Liver (tissue), 9 donors: ENCODE results near the gene NIPBL. TPM values are rescaled to one million over a fixed set of nuclear protein-coding genes. Genes with fewer than 3 reads are reported as not detected.

Source experiments
- DNase-seq: peaks from one replicate; pipeline ENCODE4 v3.0.0-alpha.2; 2017; ENCODE audit warnings: low spot score
- H3K27ac ChIP-seq, 2 donors: one replicate each; pipeline ENCODE4 v1.7.0; 2013; ENCODE audit warnings: inconsistent platforms in 2 of 2, low read length in 2 of 2, control low read depth in 1 of 2, low read depth in 1 of 2, mild to moderate bottlenecking in 1 of 2
- H3K27me3 ChIP-seq, 4 donors: one replicate each; pipeline versions ENCODE4 v1.6.1 to v1.7.0; 2013; ENCODE audit warnings: low read length in 3 of 4, inconsistent platforms in 1 of 4, mild to moderate bottlenecking in 1 of 4, moderate library complexity in 1 of 4; ENCODE audit not compliant: control insufficient read depth in 4 of 4, insufficient read depth in 4 of 4
- H3K36me3 ChIP-seq, 4 donors: one replicate each; pipeline versions ENCODE4 v1.6.1 to v1.7.0; 2013; ENCODE audit warnings: low read length in 3 of 4, mild to moderate bottlenecking in 3 of 4, low read depth in 1 of 4, moderate library complexity in 1 of 4; ENCODE audit not compliant: control insufficient read depth in 4 of 4, insufficient read depth in 3 of 4
- H3K4me1 ChIP-seq, 4 donors: one replicate each; pipeline versions ENCODE4 v1.6.1 to v1.7.0; 2013; ENCODE audit warnings: low read length in 3 of 4, mild to moderate bottlenecking in 3 of 4, moderate library complexity in 1 of 4; ENCODE audit not compliant: control insufficient read depth in 4 of 4, insufficient read depth in 4 of 4
- H3K4me3 ChIP-seq, 3 donors: one replicate each; pipeline versions ENCODE4 v1.6.1 to v1.7.0; 2013; ENCODE audit warnings: low read length in 3 of 3, control low read depth in 1 of 3, low read depth in 1 of 3, mild to moderate bottlenecking in 1 of 3
- H3K9ac ChIP-seq, 2 donors: one replicate each; pipeline ENCODE4 v1.7.0; 2013; ENCODE audit warnings: low read length in 2 of 2, mild to moderate bottlenecking in 2 of 2, moderate library complexity in 2 of 2, control low read depth in 1 of 2, low read depth in 1 of 2
- H3K9me3 ChIP-seq, 4 donors: one replicate each; pipeline versions ENCODE4 v1.6.1 to v1.7.0; 2013; ENCODE audit warnings: low read length in 3 of 4; ENCODE audit not compliant: control insufficient read depth in 4 of 4
- CTCF ChIP-seq: fragments of 150-350 bp; IDR thresholded peaks from 2 replicates; pipeline ENCODE4 v1.5.1; 2017; ENCODE audit warnings: improper control_type of control experiment, low read depth, low read length; ENCODE audit not compliant: missing input control
- EGR1 ChIP-seq, 2 donors: IDR thresholded peaks; 2 replicates each; pipeline ENCODE4 v1.6.1; 2016 to 2018; ENCODE audit warnings: antibody characterized with exemption in 2 of 2, low read depth in 2 of 2
- FOXA1 ChIP-seq: IDR thresholded peaks from 2 replicates; pipeline ENCODE4 v1.6.1; 2016; ENCODE audit warnings: antibody characterized with exemption
- FOXA2 ChIP-seq: IDR thresholded peaks from 2 replicates; pipeline ENCODE4 v1.6.1; 2016; ENCODE audit warnings: antibody characterized with exemption
- GABPA ChIP-seq, 2 donors: IDR thresholded peaks in 1 of 2; conservative IDR thresholded peaks in 1 of 2; 2 replicates each; pipeline ENCODE4 v1.6.1; 2016; ENCODE audit warnings: antibody characterized with exemption in 2 of 2, mild to moderate bottlenecking in 1 of 2, moderate library complexity in 1 of 2
- HNF4A ChIP-seq, 2 donors: conservative IDR thresholded peaks; 2 replicates each; pipeline ENCODE4 v1.6.1; 2016; ENCODE audit warnings: antibody characterized with exemption in 2 of 2, mild to moderate bottlenecking in 2 of 2
- HNF4G ChIP-seq: IDR thresholded peaks from 2 replicates; pipeline ENCODE4 v1.6.1; 2016; ENCODE audit warnings: antibody characterized with exemption
- MAX ChIP-seq: IDR thresholded peaks from 2 replicates; pipeline ENCODE4 v1.6.1; 2016; ENCODE audit warnings: antibody characterized with exemption
- NR2F2 ChIP-seq: IDR thresholded peaks from 2 replicates; pipeline ENCODE4 v1.6.1; 2016; ENCODE audit warnings: antibody characterized with exemption
- RAD21 ChIP-seq, 2 donors: IDR thresholded peaks; 2 replicates each; pipeline ENCODE4 v1.6.1; 2016; ENCODE audit warnings: antibody characterized with exemption in 2 of 2, mild to moderate bottlenecking in 2 of 2
- REST ChIP-seq: IDR thresholded peaks from 2 replicates; pipeline ENCODE4 v1.6.1; 2016; ENCODE audit warnings: antibody characterized with exemption, mild to moderate bottlenecking
- RXRA ChIP-seq, 2 donors: IDR thresholded peaks; 2 replicates each; pipeline ENCODE4 v1.6.1; 2017 to 2018; ENCODE audit warnings: antibody characterized with exemption in 2 of 2, mild to moderate bottlenecking in 1 of 2
- SP1 ChIP-seq: IDR thresholded peaks from 2 replicates; pipeline ENCODE4 v1.6.1; 2018; ENCODE audit warnings: antibody characterized with exemption, mild to moderate bottlenecking
- TAF1 ChIP-seq: conservative IDR thresholded peaks from 2 replicates; pipeline ENCODE4 v1.6.1; 2016; ENCODE audit warnings: antibody characterized with exemption, mild to moderate bottlenecking
- YY1 ChIP-seq: IDR thresholded peaks from 2 replicates; pipeline ENCODE4 v1.6.1; 2016; ENCODE audit warnings: antibody characterized with exemption, mild to moderate bottlenecking
- ZBTB33 ChIP-seq: IDR thresholded peaks from 2 replicates; pipeline ENCODE4 v1.6.1; 2016; ENCODE audit warnings: antibody characterized with exemption
- WGBS: extraction: QIAGEN DNeasy Blood & Tissue Kit; methylation state at CpG from one replicate; pipeline ENCODE4 v1.1.7; 2013; 5-methylcytosine and 5-hydroxymethylcytosine counted together
- polyA plus RNA-seq, 2 donors: library from polyadenylated mRNA; stranded (reverse) in 1 of 2; unstranded in 1 of 2; fragments of 200-250 nt in 1 of 2; fragments of >200 nt in 1 of 2; fragmentation: Nextera tagmentation in 1 of 2; extraction: Ambion mirVana in 1 of 2; gene quantifications; one replicate each; pipeline versions ENCODE4 v1.2.1 to v1.2.3, GENCODE V29; 2013 to 2015
- total RNA-seq, 2 donors: library from RNA; depleted of rRNA; stranded (reverse); fragments of >200 nt; gene quantifications; one replicate each; pipeline ENCODE4 v1.2.3, GENCODE V29; 2014
- donor health status: healthy.
- donor health status: healthy.
- donor health status: healthy.
- donor health status: healthy.
- donor health status: healthy.

NIPBL gene
- total and polyA plus RNA-seq, 4 donors: 4.9 to 30.3 (median 21.0) TPM

- Histone ChIP-seq H3K27me3 (no peaks in the 10 kb centered on the region), H3K9me3 (no peaks in the 10 kb centered on the region), H3K4me3 (no peak overlapping the region), H3K36me3 (peaks cover 10 to 60% (median 49%) of the 10 kb centered on the region in 4 donors), H3K27ac (no peak overlapping the region), H3K4me1 (no peaks in the 10 kb centered on the region), H3K9ac (no peak overlapping the region)
- WGBS: 97% methylated on average over 2 of the region's 2 CpGs
- no peak for DNase-seq
- no peak for TF ChIP-seq EGR1 (IDR thresholded peaks at IDR 0.05; ENCODE audit: low read depth in 2 of 2)
- TF ChIP-seq YY1: no peak
- no peak for TF ChIP-seq HNF4G
- no peak for TF ChIP-seq GABPA (IDR thresholded peaks at IDR 0.05 in 1 of 2, conservative IDR thresholded peaks at IDR 0.05 in 1 of 2)
- TF ChIP-seq FOXA1: no peak
- no peak for TF ChIP-seq CTCF
- TF ChIP-seq ZBTB33: no peak
- TF ChIP-seq FOXA2: no peak
- TF ChIP-seq RXRA (IDR thresholded peaks at IDR 0.05): no peak
- no peak for TF ChIP-seq REST
- no peak for TF ChIP-seq SP1
- TF ChIP-seq RAD21 (IDR thresholded peaks at IDR 0.05): no peak
- no peak for TF ChIP-seq NR2F2
- TF ChIP-seq TAF1: no peak
Observed at GRCh38 chr5:37054391-37054790, 177.8 kb downstream of the NIPBL start.

- H3K4me1 ChIP-seq: no peaks in the 10 kb centered on the region
- TF ChIP-seq YY1 (no peak), HNF4A (conservative IDR thresholded peaks at IDR 0.05) (no peak), EGR1 (IDR thresholded peaks at IDR 0.05; ENCODE audit: low read depth in 2 of 2) (no peak), ZBTB33 (no peak), SP1 (no peak), REST (no peak), MAX (no peak), FOXA2 (no peak)
- 96% methylated on average over 1 of the region's 1 CpG for WGBS
- no peak overlapping the region for H3K9ac ChIP-seq
- H3K27me3 ChIP-seq: no peaks in the 10 kb centered on the region
- H3K4me3 ChIP-seq: no peak overlapping the region
- H3K36me3 ChIP-seq: peaks cover 7 to 55% (median 48%) of the 10 kb centered on the region in 4 donors
- no peaks in the 10 kb centered on the region for H3K9me3 ChIP-seq
- no peak for DNase-seq
- H3K27ac ChIP-seq: no peak overlapping the region
Observed at GRCh38 chr5:37055383-37055990, 178.9 kb downstream of the NIPBL start.
